ENCODE data around the gene WHRN.

The WHRN gene

DNA sequence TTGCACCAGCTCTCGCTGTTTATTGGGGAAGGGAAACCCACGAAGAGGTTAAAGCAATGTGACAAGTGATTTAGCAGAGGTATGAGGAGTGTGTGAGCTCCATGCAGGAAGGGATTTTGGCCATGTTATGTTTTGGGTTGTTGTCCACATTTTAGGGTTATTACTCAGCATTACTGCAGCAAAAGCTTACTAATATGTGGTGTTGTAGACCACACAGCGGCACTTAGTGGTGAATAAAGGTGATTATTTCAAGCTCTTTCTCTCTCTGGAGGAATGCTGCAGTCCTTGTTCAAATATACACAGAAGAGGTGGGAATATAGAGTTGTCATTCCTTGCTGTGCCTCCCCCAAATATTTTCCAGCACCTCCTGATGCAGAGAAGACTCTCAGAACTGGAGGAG lies 87.8 kb downstream of the WHRN start:
- H3K4me1 ChIP-seq: no peaks in the 10 kb centered on the region
- H3K36me3 ChIP-seq (replicated peaks): no peaks in the 10 kb centered on the region
- no peaks in the 10 kb centered on the region for H3K9me3 ChIP-seq
- H3K27me3 ChIP-seq (ENCODE audit: low read depth): no peaks in the 10 kb centered on the region
- no peak overlapping the region for H3K4me3 ChIP-seq
- DNase-seq (ENCODE audit: low spot score in 2 of 2): no peak
- in situ Hi-C loops (cut with MboI; ENCODE audit: low sequenced_read_pairs): no loop called here

DNA sequence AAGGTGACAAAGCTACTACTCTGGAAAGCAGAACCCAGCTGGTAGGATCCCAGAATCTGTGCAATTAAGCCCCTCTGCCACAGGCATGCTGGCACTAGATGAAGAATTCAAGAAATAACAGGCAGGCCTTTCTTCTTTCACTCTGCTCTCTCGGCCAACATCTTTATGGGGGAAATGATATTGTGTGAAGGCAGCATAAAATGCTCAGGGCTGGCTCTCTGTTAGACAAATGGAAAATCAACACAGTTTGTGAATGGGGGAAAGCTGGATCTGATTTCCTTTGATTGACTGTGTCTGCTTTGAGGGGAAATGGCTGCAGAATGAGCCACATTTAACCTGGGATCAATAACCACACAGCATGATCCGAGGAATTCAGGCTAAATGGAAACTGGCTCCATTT lies 88.4 kb downstream of the WHRN start:
- Histone ChIP-seq H3K4me1 (no peaks in the 10 kb centered on the region), H3K36me3 (replicated peaks) (no peaks in the 10 kb centered on the region), H3K9me3 (no peaks in the 10 kb centered on the region), H3K4me3 (no peak overlapping the region), H3K27me3 (ENCODE audit: low read depth) (no peaks in the 10 kb centered on the region)
- in situ Hi-C loops (cut with MboI; ENCODE audit: low sequenced_read_pairs): no loop called here
- no peak for DNase-seq (ENCODE audit: low spot score in 2 of 2)

DNA sequence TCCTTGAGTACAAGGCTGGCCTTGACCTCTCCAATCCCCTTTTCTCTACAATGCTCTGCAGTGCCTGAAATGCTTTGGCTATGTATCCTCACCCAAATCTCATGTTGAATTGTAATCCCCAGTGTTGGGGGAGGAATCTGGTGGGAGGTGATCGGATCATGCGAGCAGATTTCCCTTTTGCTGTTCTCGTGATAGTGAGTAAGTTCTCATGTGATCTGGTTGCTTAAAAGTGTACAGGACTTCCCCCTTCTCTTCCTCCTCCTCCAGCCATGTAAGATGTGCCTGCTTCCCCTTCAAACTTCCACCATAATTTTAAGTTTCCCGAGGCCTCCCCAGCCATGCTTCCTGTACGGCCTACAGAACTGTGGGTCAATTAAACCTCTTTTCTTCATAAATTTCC lies 89.0 kb downstream of the WHRN start:
- DNase-seq (ENCODE audit: low spot score in 2 of 2): no peak
- Histone ChIP-seq H3K4me3 (no peak overlapping the region), H3K9me3 (no peaks in the 10 kb centered on the region), H3K27me3 (ENCODE audit: low read depth) (no peaks in the 10 kb centered on the region), H3K4me1 (no peaks in the 10 kb centered on the region), H3K36me3 (replicated peaks) (no peaks in the 10 kb centered on the region)
- in situ Hi-C loops (cut with MboI; ENCODE audit: low sequenced_read_pairs): no loop called here

DNA sequence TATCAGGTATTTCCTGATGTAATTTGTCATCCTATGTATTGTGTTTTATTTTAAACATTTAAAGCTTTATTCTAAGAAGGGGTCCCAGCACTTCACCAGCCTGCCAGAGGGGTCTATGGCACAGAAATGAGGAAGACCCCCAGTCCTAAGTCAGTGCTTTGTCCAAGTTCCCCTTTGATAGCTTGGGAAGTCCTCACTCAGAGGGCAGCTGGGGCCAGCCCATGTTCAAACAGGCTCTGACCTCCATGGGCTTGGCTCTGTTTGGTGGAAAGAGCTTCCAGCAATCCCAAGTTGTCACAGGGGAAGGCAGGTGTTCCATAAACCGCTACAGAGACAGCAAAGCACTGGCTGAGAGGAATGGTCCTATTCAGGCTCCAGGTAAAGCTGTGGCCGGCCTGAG lies 90.9 kb downstream of the WHRN start:
- DNase-seq (ENCODE audit: low spot score in 2 of 2): no peak
- H3K27me3 ChIP-seq (ENCODE audit: low read depth): no peaks in the 10 kb centered on the region
- no peaks in the 10 kb centered on the region for H3K36me3 ChIP-seq (replicated peaks)
- in situ Hi-C loops (cut with MboI; ENCODE audit: low sequenced_read_pairs): no loop called here
- H3K4me3 ChIP-seq: no peak overlapping the region
- peaks cover under 1% of the 10 kb centered on the region for H3K4me1 ChIP-seq
- H3K9me3 ChIP-seq: no peaks in the 10 kb centered on the region

DNA sequence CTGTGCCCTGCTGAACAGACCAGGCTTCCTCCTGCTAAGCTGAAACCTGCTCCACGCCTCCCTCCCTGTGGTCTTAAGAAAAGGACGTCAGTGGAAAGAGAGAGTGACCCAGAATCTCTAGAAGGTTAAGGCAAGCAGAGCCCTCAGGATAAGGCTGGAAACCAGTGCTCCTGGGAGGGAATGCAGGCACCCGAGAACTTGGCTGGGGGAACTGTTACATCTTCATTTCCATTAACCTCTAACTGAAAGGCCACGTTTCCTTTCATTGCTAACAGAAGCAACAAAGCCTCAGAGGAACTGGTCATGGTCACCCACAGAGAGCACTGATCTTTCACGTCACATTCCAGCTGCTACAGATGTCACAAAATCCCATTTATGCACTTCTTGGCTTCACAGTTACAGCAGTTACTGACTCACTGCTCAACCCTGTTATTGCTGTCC lies 91.4 kb downstream of the WHRN start:
- Histone ChIP-seq H3K4me3 (no peak overlapping the region), H3K4me1 (peaks cover 5% of the 10 kb centered on the region), H3K27me3 (ENCODE audit: low read depth) (no peaks in the 10 kb centered on the region), H3K36me3 (replicated peaks) (no peaks in the 10 kb centered on the region), H3K9me3 (no peaks in the 10 kb centered on the region)
- in situ Hi-C loops (cut with MboI; ENCODE audit: low sequenced_read_pairs): no loop called here
- no peak for DNase-seq (ENCODE audit: low spot score in 2 of 2)

DNA sequence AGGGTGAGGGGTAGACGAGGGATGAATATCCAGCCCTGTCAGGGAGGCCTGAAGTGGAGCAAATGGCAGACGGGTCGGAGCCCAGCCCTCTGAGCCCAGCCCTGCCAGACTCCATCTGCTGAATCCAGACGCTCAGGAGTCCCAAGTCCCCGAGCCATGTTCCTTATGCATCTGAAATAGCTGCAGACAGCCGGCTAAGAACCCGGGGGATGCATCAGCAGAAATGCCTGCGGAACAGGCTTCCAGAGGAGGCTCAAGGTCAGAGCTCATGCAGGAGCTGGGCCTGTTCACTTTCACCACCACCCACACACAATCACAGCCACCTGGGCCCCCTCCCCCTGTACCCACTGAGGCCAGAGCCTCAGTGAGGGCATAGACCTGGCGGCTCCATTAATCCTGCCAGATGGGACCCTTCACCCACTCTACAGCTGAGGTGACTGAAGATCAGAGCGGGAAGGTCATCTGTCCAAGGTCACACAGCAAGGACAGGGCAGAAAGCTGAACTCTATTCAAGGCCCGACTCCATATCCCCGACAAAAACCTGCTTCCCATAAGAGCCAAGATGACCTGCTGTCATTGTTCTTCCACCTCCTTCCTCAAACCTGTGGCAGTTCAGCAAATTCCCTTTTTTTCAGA lies 93.1 kb downstream of the WHRN start:
- DNase-seq (ENCODE audit: low spot score in 2 of 2): no peak
- Histone ChIP-seq H3K27me3 (ENCODE audit: low read depth) (no peaks in the 10 kb centered on the region), H3K9me3 (no peaks in the 10 kb centered on the region), H3K4me1 (peaks cover 13% of the 10 kb centered on the region), H3K36me3 (replicated peaks) (no peaks in the 10 kb centered on the region), H3K4me3 (no peak overlapping the region)
- in situ Hi-C loops (cut with MboI; ENCODE audit: low sequenced_read_pairs): no loop called here

DNA sequence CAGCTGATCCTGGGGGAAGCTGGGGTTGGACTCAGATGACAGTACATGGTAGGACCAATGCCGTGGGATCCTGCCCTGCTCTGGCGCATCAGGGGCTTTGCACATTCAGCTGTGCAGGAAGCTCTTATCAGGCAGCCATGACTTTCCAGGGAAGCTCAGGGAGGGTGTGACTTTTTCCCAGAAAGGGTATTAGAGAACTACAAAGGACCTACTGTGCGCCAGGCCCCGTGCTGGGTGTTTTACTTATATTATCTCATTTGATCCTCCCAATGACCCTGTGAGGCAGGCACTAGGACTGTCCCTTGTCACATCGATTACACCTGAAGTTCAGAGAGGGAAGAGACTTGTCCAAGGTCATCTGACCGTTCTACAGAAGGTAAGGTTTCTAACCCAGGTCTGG lies 93.8 kb downstream of the WHRN start:
- H3K27me3 ChIP-seq (ENCODE audit: low read depth): no peaks in the 10 kb centered on the region
- DNase-seq (ENCODE audit: low spot score in 2 of 2): no peak
- H3K36me3 ChIP-seq (replicated peaks): no peaks in the 10 kb centered on the region
- peaks cover 13% of the 10 kb centered on the region for H3K4me1 ChIP-seq
- H3K4me3 ChIP-seq: no peak overlapping the region
- H3K9me3 ChIP-seq: no peaks in the 10 kb centered on the region
- in situ Hi-C loops (cut with MboI; ENCODE audit: low sequenced_read_pairs): no loop called here

DNA sequence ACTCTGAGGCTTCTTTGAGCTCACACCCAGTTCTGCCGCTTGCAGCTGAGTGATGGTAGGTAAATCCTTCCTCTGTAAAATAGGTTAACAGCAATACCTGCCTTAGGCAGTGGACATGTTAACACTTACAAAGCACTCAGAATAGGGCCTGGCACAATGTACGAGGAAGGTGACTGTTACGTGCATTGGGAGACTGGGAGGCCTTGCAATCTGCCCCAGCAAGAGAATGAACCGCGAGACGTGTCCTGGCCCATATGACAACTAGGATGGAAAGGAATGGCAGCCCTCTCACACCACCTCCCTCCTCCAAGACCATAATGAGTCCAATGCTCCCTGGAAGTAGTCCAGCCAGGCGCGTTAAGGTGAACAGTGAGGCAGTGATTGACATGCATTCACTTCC lies 94.4 kb downstream of the WHRN start:
- H3K36me3 ChIP-seq (replicated peaks): no peaks in the 10 kb centered on the region
- H3K4me3 ChIP-seq: no peak overlapping the region
- DNase-seq (ENCODE audit: low spot score in 2 of 2): no peak
- H3K4me1 ChIP-seq: peaks cover 13% of the 10 kb centered on the region
- no peaks in the 10 kb centered on the region for H3K27me3 ChIP-seq (ENCODE audit: low read depth)
- H3K9me3 ChIP-seq: no peaks in the 10 kb centered on the region
- in situ Hi-C loops (cut with MboI; ENCODE audit: low sequenced_read_pairs): no loop called here

DNA sequence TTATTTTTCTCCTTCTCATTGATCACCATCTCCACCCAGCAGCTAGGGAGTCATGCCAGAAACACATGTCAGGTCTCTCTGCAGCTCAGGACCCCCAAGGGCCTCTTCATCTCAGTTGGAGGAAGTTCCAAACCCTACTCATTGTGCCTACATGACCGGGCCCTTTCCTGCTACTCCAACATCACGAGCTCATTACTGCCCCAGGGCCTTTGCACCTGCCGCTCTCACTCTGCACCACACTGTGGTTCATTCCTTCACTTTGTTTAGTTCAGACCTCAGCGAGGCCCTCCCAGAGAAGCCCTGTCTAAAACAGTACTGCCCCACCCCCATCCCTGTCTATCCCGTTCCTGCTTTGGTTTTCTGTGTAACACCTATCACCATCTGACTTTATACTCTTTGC lies 95.4 kb downstream of the WHRN start:
- DNase-seq (ENCODE audit: low spot score in 2 of 2): no peak
- Histone ChIP-seq H3K36me3 (replicated peaks) (no peaks in the 10 kb centered on the region), H3K4me1 (peaks cover 13% of the 10 kb centered on the region), H3K27me3 (ENCODE audit: low read depth) (no peaks in the 10 kb centered on the region), H3K4me3 (no peak overlapping the region), H3K9me3 (no peaks in the 10 kb centered on the region)
- in situ Hi-C loops (cut with MboI; ENCODE audit: low sequenced_read_pairs): loop anchor here (10.0 kb wide), 2 partner anchors 245 to 605 kb away; partner anchors contain the start of gene TEX53

DNA sequence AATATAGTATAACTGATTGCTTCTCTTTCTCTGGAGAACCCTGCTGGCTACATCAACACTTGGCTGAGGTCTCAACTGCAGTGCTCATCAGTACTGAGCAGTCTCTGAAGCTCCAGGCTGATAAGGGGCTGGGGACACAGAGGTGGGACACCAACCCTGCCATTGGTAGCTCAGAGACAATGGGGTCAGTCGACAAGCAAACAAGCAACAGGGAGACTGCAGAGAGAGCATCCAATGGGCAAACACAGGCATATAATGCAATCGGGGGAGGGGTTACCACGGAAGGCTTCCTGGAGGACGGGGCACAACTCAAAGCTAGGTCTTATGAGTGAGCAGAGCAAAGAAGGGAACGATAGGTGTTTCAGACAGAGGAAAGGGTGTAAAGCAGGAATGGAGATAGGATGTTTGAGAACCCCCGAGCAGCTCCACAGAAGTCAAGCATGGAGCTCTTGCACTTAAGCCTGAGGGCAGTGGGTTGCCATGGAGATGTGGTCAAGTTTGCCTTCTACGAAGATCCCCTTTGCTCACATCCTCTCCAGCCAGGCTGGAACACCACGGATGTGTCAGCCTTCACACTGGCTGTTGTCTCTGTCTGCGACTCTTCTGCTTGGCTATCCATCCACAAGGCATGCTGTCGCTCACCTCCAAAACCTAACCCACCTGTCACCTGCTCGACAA lies 96.0 kb downstream of the WHRN start:
- H3K9me3 ChIP-seq: no peaks in the 10 kb centered on the region
- in situ Hi-C loops (cut with MboI; ENCODE audit: low sequenced_read_pairs): loop anchor here (10.0 kb wide), 2 partner anchors 246 to 606 kb away; partner anchors contain the start of gene TEX53
- no peaks in the 10 kb centered on the region for H3K36me3 ChIP-seq (replicated peaks)
- H3K27me3 ChIP-seq (ENCODE audit: low read depth): no peaks in the 10 kb centered on the region
- no peak overlapping the region for H3K4me3 ChIP-seq
- H3K4me1 ChIP-seq: peaks cover 13% of the 10 kb centered on the region
- peak in 1 of 2 experiments; percentile 43 for DNase-seq (ENCODE audit: low spot score in 2 of 2)

DNA sequence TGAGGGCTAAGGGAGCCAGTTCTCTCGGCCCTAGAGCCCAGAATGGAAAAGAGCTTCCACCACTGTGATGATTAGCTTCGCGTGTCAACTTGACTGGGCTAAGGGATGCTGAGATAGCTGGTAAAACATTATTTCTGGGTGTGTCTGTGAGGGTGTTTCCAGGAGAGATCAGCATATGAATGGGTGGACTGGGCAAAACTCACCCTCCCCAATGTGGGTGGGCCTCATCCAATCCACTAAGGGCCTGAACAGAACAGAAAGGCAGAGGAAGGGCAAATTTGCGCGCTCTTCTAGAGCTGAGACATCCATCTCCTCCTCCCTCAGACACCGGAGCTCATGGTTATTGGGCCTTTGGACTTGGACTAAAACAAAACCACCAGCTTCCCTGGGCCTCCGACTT lies 96.6 kb downstream of the WHRN start:
- H3K4me1 ChIP-seq: peaks cover 13% of the 10 kb centered on the region
- H3K9me3 ChIP-seq: no peaks in the 10 kb centered on the region
- H3K27me3 ChIP-seq (ENCODE audit: low read depth): no peaks in the 10 kb centered on the region
- peak; percentile 56 to 74 for DNase-seq (ENCODE audit: low spot score in 2 of 2)
- in situ Hi-C loops (cut with MboI; ENCODE audit: low sequenced_read_pairs): loop anchor here (10.0 kb wide), 2 partner anchors 246 to 606 kb away; partner anchors contain the start of gene TEX53
- no peak overlapping the region for H3K4me3 ChIP-seq
- no peaks in the 10 kb centered on the region for H3K36me3 ChIP-seq (replicated peaks)

DNA sequence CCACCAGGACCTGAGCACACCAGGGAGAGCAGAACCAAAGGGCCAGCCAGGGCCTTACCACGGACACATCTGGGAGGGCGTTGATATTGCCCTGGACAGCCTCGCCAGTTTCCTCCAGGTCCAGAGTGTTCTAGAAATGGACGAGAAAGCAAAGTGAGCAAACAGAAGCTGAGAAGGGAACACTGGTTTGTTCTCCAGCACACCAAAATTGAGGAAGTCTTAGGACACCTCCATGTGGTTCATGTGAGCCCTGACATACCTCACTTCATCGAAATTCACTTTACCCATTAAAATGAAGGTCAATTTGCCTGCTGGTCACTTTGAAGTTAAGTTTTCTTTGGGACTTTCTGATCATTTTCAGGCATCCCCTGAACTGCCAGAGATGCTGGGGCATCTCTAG lies 97.4 kb downstream of the WHRN start:
- in situ Hi-C loops (cut with MboI; ENCODE audit: low sequenced_read_pairs): loop anchor here (10.0 kb wide), 2 partner anchors 247 to 607 kb away; partner anchors contain the start of gene TEX53
- no peak overlapping the region for H3K4me3 ChIP-seq
- H3K36me3 ChIP-seq (replicated peaks): no peaks in the 10 kb centered on the region
- peaks cover 13% of the 10 kb centered on the region for H3K4me1 ChIP-seq
- H3K27me3 ChIP-seq (ENCODE audit: low read depth): no peaks in the 10 kb centered on the region
- no peak for DNase-seq (ENCODE audit: low spot score in 2 of 2)
- no peaks in the 10 kb centered on the region for H3K9me3 ChIP-seq

DNA sequence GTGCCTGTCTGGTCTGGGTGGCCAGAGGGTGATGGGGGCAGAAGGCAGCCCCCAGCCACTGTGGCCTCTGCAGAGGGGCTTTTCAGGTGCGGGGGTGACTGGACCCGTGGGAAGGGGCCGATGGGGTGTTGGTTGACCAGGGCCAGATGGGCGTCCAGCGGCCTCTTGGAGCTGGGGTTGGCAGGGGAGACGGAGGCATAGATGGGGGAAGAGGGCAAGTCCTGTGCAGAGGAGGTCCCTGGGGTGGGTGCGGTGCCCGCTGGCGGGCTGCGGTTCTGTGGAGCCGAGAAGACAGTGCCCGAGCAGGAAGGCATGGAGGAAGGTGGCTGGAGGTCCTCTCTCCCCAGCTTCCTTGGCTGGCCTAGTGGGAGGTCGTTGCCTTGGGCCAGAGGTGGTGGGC lies 98.8 kb downstream of the WHRN start:
- no peak for DNase-seq (ENCODE audit: low spot score in 2 of 2)
- in situ Hi-C loops (cut with MboI; ENCODE audit: low sequenced_read_pairs): loop anchor here (10.0 kb wide), 2 partner anchors 248 to 608 kb away; partner anchors contain the start of gene TEX53
- peaks cover 13% of the 10 kb centered on the region for H3K4me1 ChIP-seq
- no peaks in the 10 kb centered on the region for H3K36me3 ChIP-seq (replicated peaks)
- no peaks in the 10 kb centered on the region for H3K27me3 ChIP-seq (ENCODE audit: low read depth)
- H3K4me3 ChIP-seq: no peak overlapping the region
- H3K9me3 ChIP-seq: no peaks in the 10 kb centered on the region

DNA sequence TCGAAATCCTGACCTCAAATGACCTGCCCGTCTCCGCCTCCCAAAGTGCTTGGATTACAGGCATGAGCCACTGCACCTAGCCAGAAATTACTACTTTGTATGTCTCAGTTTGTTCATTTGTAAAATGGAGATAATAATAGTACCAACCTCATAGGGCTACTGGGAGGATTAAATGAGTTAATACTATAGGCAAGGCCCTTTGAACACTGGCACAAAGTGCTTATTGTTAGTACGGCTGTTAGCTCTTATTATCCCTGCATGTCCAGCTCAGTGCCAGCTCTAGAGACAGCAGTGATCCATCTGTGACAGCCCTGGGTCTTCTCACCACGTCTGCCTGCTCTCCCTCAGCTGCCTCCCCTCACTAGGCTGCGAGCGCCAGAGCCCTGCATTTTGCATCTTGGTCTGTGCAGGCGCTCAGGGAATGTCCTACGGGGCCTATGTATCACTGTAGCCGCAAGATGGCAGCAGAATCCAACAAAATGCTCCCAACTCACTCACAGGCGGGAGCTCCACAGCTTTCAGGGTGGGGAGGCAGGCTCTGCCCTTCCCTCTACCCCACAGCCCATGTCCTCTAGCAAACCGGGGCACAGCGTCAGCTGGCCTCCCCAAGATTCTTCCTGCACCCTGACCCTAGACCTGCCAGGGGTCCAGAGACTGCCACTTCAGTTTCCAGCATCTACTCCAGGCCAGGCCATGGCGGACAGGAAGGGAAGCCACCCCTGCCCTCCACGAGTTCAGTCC lies 99.8 kb downstream of the WHRN start:
- H3K36me3 ChIP-seq (replicated peaks): no peaks in the 10 kb centered on the region
- H3K4me3 ChIP-seq: no peak overlapping the region
- peaks cover 13% of the 10 kb centered on the region for H3K4me1 ChIP-seq
- no peaks in the 10 kb centered on the region for H3K9me3 ChIP-seq
- H3K27me3 ChIP-seq (ENCODE audit: low read depth): no peaks in the 10 kb centered on the region
- in situ Hi-C loops (cut with MboI; ENCODE audit: low sequenced_read_pairs): loop anchor here (10.0 kb wide), 2 partner anchors 249 to 609 kb away; partner anchors contain the start of gene TEX53
- DNase-seq (ENCODE audit: low spot score in 2 of 2): peak; percentile 71 to 86

All from HAP-1 (cell line).